Measurements from ENCODE around the gene UBXN7. TPM values are rescaled to one million over a fixed set of nuclear protein-coding genes. Genes with fewer than 3 reads are reported as not detected.

Gene UBXN7
- total and polyA plus RNA-seq, 2 of the 13 experiments (the other 11 are each of a cell fraction or from before 2014, with no cell fraction given), result 12.5 to 15.9 TPM

- ATAC-seq, result peak; percentile 72
Observed at GRCh38 chr3:196323691-196324090, 108.5 kb downstream of the UBXN7 start.

More at GRCh38 chr3:196323691-196324090, 108.5 kb downstream of the UBXN7 start:
- Histone ChIP-seq H3K9me3 (ENCODE audit: low read length) (no peaks in the 10 kb centered on the region), H3K9ac (ENCODE audit: insufficient read depth, low read depth, low read length) (no peak overlapping the region), H3K4me2 (ENCODE audit: low read depth, low read length) (no peak overlapping the region), H3K36me3 (replicated peaks in 1 of 2; ENCODE audit: control insufficient read depth in 1 of 2, insufficient read depth in 2 of 2, low read length in 2 of 2) (no peaks in the 10 kb centered on the region; a peak in 1 of 5 replicates), H3K27me3 (ENCODE audit: control insufficient read depth in 1 of 2, insufficient read depth in 2 of 2, low read length in 2 of 2) (no peaks in the 10 kb centered on the region), H3K4me1 (ENCODE audit: insufficient read depth, low read length) (peaks cover 21% of the 10 kb centered on the region), H3K79me2 (ENCODE audit: insufficient read depth, low read length) (no peaks in the 10 kb centered on the region), H2AFZ (ENCODE audit: low read length) (no peak overlapping the region), H3K27ac (ENCODE audit: extremely low read length, insufficient read depth, low read length) (no peak overlapping the region), H3K4me3 (replicated peaks in 1 of 3; ENCODE audit: insufficient read depth in 1 of 3, low read depth in 2 of 3, low read length in 3 of 3) (no peak overlapping the region), H4K20me1 (ENCODE audit: insufficient read depth, low read length) (no peaks in the 10 kb centered on the region)
- peak; percentile 37 for DNase-seq (ENCODE audit: low spot score)
- CTCF ChIA-PET (ENCODE audit: low intra/inter-chr PET ratio, low total read pairs), result no interaction called here
- FAIRE-seq, result no peak
- POLR2A ChIA-PET, result no interaction called here
- intact Hi-C loops (cut with micrococcal nuclease; ENCODE audit: unreplicated experiment), result no loop called here
- BruUV-seq (replicated peaks), result no TSS peak
- in situ Hi-C loops (cut with HindIII; ENCODE audit: extremely low pct_ligation_motif_present, low pct_unique_long_range_greater_than_20kb), result no loop called here
- WGBS (ENCODE audit: low lambda C conversion rate), result 68% methylated on average over 11 of the region's 11 CpGs
- no peak for TF ChIP-seq SPEN (CRISPR knock-in tag; IDR thresholded peaks at IDR 0.05; ENCODE audit: low read depth)
- TF ChIP-seq BHLHE40 (IDR thresholded peaks at IDR 0.05; ENCODE audit: low read length), result peak; percentile 55
- no peak for TF ChIP-seq KLF15 (CRISPR knock-in tag; IDR thresholded peaks at IDR 0.05; ENCODE audit: borderline replicate concordance)
- 0 out of 2 replicates have a peak, but pooled peaks have one; percentile 6 for TF ChIP-seq CTCF (CRISPR knock-in tag; IDR thresholded peaks at IDR 0.05)
- TF ChIP-seq SP5 (CRISPR knock-in tag; IDR thresholded peaks at IDR 0.05; ENCODE audit: borderline replicate concordance, low read depth), result peak; percentile 47; the same call in 1 of the 2 replicates
- no peak for TF ChIP-seq GRHL1 (CRISPR knock-in tag; conservative IDR thresholded peaks at IDR 0.05)
- TF ChIP-seq SMC3 (IDR thresholded peaks at IDR 0.05; ENCODE audit: low read length), result peak; percentile 21; the same call in 1 of the 2 replicates
